ENCODE results near the gene LYSMD2. TPM values are rescaled to one million over a fixed set of nuclear protein-coding genes. Genes with fewer than 3 reads are reported as not detected.

Gene LYSMD2
- total RNA-seq, 2 experiments from 2014 or later = 24.1 to 27.3 TPM

DNA sequence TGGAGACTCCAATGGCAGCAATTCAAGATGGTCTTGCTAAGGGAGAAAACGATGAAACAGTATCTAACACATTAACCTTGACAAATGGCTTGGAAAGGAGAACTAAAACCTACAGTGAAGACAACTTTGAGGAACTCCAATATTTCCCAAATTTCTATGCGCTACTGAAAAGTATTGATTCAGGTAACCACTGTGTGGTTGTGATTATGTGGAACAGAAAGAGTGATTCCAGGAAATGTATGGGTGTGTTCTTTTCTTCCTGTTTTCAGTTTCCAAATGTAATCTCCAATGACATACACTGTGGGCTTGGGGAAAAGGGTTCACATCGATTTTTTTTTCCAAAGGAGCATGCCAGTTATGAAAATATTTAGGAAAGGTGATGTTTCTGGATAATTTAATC is 45.3 kb downstream of the LYSMD2 start:
- peaks cover 16% of the 10 kb centered on the region for H3K4me1 Mint-ChIP-seq
- peak overlapping the region; percentile 21 for H3K4me3 Mint-ChIP-seq

GRCh38 chr15:51688863-51689262 is 48.6 kb downstream of the LYSMD2 start:
- no peak overlapping the region for H3K27ac Mint-ChIP-seq
- H3K4me3 Mint-ChIP-seq = no peak overlapping the region
- DNase-seq (no peak), ATAC-seq (ENCODE audit: low read depth) (no peak)
- H3K27me3 Mint-ChIP-seq = peaks cover 44% of the 10 kb centered on the region
- H3K36me3 Mint-ChIP-seq = peaks cover 4% of the 10 kb centered on the region
- no peaks in the 10 kb centered on the region for H3K9me3 Mint-ChIP-seq
- peaks cover 14% of the 10 kb centered on the region for H3K4me1 Mint-ChIP-seq
- POLR2A ChIA-PET = no interaction called here

More for the DNA sequence above, 45.3 kb downstream of the LYSMD2 start:
- no peak overlapping the region for H3K27ac Mint-ChIP-seq
- POLR2A ChIA-PET = no interaction called here
- no peaks in the 10 kb centered on the region for H3K9me3 Mint-ChIP-seq
- no peak for ATAC-seq (ENCODE audit: low read depth)
- peaks cover 39% of the 10 kb centered on the region for H3K27me3 Mint-ChIP-seq
- no peak for DNase-seq
- H3K36me3 Mint-ChIP-seq = peaks cover 4% of the 10 kb centered on the region

GRCh38 chr15:51687565-51687964 is 49.9 kb downstream of the LYSMD2 start:
- Mint-ChIP-seq H3K27ac (no peak overlapping the region), H3K36me3 (peaks cover 4% of the 10 kb centered on the region), H3K27me3 (peaks cover 48% of the 10 kb centered on the region), H3K4me1 (peaks cover 8% of the 10 kb centered on the region), H3K9me3 (no peaks in the 10 kb centered on the region), H3K4me3 (no peak overlapping the region)
- POLR2A ChIA-PET = no interaction called here
- DNase-seq (no peak), ATAC-seq (ENCODE audit: low read depth) (no peak)

DNA sequence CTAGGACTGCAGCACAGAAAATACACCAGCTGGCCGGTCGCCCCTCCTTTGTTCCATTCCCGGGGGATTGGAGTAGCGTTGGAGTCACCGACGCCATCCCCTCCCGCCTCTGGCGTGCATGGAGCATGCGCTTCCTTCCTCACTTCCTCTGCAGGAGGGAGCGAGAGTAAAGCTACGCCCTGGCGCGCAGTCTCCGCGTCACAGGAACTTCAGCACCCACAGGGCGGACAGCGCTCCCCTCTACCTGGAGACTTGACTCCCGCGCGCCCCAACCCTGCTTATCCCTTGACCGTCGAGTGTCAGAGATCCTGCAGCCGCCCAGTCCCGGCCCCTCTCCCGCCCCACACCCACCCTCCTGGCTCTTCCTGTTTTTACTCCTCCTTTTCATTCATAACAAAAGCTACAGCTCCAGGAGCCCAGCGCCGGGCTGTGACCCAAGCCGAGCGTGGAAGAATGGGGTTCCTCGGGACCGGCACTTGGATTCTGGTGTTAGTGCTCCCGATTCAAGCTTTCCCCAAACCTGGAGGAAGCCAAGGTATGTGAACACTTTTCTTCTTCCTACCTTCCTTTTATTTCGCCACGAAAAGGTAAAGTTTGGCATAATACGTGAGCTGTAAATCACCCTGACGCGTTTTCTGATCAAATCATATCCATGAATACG is 56.0 kb downstream of the LYSMD2 start, which contains the start of gene SCG3:
TSS of gene SCG3 (plus strand) at position 201 of the 661 bp plus-strand sequence. CDS start at position 454, 253 bp downstream.
- peaks cover 6% of the 10 kb centered on the region for H3K4me1 Mint-ChIP-seq
- peaks cover 39% of the 10 kb centered on the region for H3K27me3 Mint-ChIP-seq
- no peaks in the 10 kb centered on the region for H3K36me3 Mint-ChIP-seq
- POLR2A ChIA-PET = interaction anchor here (1.7 kb wide), 1 partner anchor 55 kb away, joined by 4 read pairs; the partner anchor contains the start of gene LYSMD2
- peak within 1 kb of the TSS; percentile 50 for H3K4me3 Mint-ChIP-seq
- H3K27ac Mint-ChIP-seq = no peak within 1 kb of the TSS
- no peaks in the 10 kb centered on the region for H3K9me3 Mint-ChIP-seq
- ATAC-seq (ENCODE audit: low read depth) (peak; percentile 84), DNase-seq (peak; percentile 82)

DNA sequence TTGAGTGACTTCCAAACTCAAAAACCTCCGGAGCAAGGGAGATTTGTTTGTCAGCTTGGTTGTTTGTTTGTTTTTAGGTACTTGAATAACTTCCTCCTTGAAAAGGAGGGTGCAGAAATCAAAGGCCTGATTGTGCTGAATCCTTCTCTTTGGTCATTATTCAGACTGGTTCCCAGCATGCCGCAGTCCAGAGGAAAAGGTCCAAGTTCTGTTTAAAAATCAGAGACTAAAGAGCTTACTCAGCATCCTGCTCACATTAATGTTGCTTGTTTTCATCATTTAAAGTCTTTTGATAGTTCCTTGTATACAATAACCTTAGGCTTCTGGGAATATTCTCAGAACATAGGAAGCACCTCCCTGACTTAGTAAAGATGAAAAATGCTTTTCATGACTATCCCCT is 57.1 kb downstream of the LYSMD2 start:
- peaks cover 40% of the 10 kb centered on the region for H3K27me3 Mint-ChIP-seq
- no peak overlapping the region for H3K4me3 Mint-ChIP-seq
- no peak overlapping the region for H3K27ac Mint-ChIP-seq
- H3K9me3 Mint-ChIP-seq = no peaks in the 10 kb centered on the region
- no peak for DNase-seq
- no peak for ATAC-seq (ENCODE audit: low read depth)
- POLR2A ChIA-PET = interaction anchor here (1.7 kb wide), 1 partner anchor 57 kb away, joined by 4 read pairs; the partner anchor contains the start of gene LYSMD2
- peaks cover 6% of the 10 kb centered on the region for H3K4me1 Mint-ChIP-seq
- H3K36me3 Mint-ChIP-seq = no peaks in the 10 kb centered on the region

GRCh38 chr15:51678096-51678495 is 59.4 kb downstream of the LYSMD2 start:
- H3K27me3 Mint-ChIP-seq = peaks cover 33% of the 10 kb centered on the region
- H3K9me3 Mint-ChIP-seq = no peaks in the 10 kb centered on the region
- no peak for DNase-seq
- ATAC-seq (ENCODE audit: low read depth) = no peak
- no peaks in the 10 kb centered on the region for H3K36me3 Mint-ChIP-seq
- H3K27ac Mint-ChIP-seq = no peak overlapping the region
- POLR2A ChIA-PET = no interaction called here
- H3K4me3 Mint-ChIP-seq = no peak overlapping the region
- peaks cover 9% of the 10 kb centered on the region for H3K4me1 Mint-ChIP-seq

GRCh38 chr15:51677452-51677851 is 60.0 kb downstream of the LYSMD2 start:
- POLR2A ChIA-PET = no interaction called here
- no peak for ATAC-seq (ENCODE audit: low read depth)

GRCh38 chr15:51677021-51677420 is 60.4 kb downstream of the LYSMD2 start:
- Mint-ChIP-seq H3K4me3 (no peak overlapping the region), H3K36me3 (no peaks in the 10 kb centered on the region), H3K9me3 (no peaks in the 10 kb centered on the region), H3K27me3 (peaks cover 27% of the 10 kb centered on the region), H3K4me1 (peaks cover 9% of the 10 kb centered on the region), H3K27ac (no peak overlapping the region)
- POLR2A ChIA-PET = no interaction called here
- ATAC-seq (ENCODE audit: low read depth) (no peak), DNase-seq (no peak)

More at GRCh38 chr15:51677452-51677851, 60.0 kb downstream of the LYSMD2 start:
- Mint-ChIP-seq H3K4me1 (peaks cover 9% of the 10 kb centered on the region), H3K9me3 (no peaks in the 10 kb centered on the region), H3K27me3 (peaks cover 28% of the 10 kb centered on the region), H3K36me3 (no peaks in the 10 kb centered on the region), H3K4me3 (no peak overlapping the region), H3K27ac (no peak overlapping the region)
- no peak for DNase-seq

- H3K4me3 Mint-ChIP-seq = no peak overlapping the region
- peaks cover 2% of the 10 kb centered on the region for H3K4me1 Mint-ChIP-seq
- H3K9me3 Mint-ChIP-seq = no peaks in the 10 kb centered on the region
- H3K27me3 Mint-ChIP-seq = peaks cover 14% of the 10 kb centered on the region
- no peaks in the 10 kb centered on the region for H3K36me3 Mint-ChIP-seq
- ATAC-seq (ENCODE audit: low read depth) (no peak), DNase-seq (no peak)
- POLR2A ChIA-PET = no interaction called here
- no peak overlapping the region for H3K27ac Mint-ChIP-seq
Measured at GRCh38 chr15:51675234-51675633, 62.2 kb downstream of the LYSMD2 start.

Other genes starting within 250 kb of the LYSMD2 start
- gene DMXL2, start 114.9 kb downstream of the LYSMD2 start, total RNA-seq = 10 to 100 TPM in 1 of 2 experiments, 1 to 10 TPM in 1; 8.7 to 11.8 TPM
- not detected for gene SCG3, start 56.2 kb downstream of the LYSMD2 start, total RNA-seq
- gene TMOD2, start 13.9 kb upstream of the LYSMD2 start, total RNA-seq = 10 to 100 TPM; 14.7 to 16.0 TPM
- 10 to 100 TPM; 68.0 to 70.3 TPM for gene TMOD3, start 92.0 kb upstream of the LYSMD2 start, total RNA-seq
- gene LEO1, start 234.1 kb upstream of the LYSMD2 start, total RNA-seq = 10 to 100 TPM; 26.5 to 28.3 TPM